ENCODE measurements around the gene GSG1L.

GRCh38 chr16:27781195-27781524, 282.4 kb downstream of the GSG1L start:
- TF ChIP-seq CTCF (IDR thresholded peaks at IDR 0.05; ENCODE audit: insufficient read depth, low read length) (no peak), POLR2AphosphoS5 (IDR thresholded peaks at IDR 0.05; ENCODE audit: low read depth) (no peak), GABPA (IDR thresholded peaks at IDR 0.05; ENCODE audit: low read depth) (no peak)
- TF ChIP-seq, protein P1, sequence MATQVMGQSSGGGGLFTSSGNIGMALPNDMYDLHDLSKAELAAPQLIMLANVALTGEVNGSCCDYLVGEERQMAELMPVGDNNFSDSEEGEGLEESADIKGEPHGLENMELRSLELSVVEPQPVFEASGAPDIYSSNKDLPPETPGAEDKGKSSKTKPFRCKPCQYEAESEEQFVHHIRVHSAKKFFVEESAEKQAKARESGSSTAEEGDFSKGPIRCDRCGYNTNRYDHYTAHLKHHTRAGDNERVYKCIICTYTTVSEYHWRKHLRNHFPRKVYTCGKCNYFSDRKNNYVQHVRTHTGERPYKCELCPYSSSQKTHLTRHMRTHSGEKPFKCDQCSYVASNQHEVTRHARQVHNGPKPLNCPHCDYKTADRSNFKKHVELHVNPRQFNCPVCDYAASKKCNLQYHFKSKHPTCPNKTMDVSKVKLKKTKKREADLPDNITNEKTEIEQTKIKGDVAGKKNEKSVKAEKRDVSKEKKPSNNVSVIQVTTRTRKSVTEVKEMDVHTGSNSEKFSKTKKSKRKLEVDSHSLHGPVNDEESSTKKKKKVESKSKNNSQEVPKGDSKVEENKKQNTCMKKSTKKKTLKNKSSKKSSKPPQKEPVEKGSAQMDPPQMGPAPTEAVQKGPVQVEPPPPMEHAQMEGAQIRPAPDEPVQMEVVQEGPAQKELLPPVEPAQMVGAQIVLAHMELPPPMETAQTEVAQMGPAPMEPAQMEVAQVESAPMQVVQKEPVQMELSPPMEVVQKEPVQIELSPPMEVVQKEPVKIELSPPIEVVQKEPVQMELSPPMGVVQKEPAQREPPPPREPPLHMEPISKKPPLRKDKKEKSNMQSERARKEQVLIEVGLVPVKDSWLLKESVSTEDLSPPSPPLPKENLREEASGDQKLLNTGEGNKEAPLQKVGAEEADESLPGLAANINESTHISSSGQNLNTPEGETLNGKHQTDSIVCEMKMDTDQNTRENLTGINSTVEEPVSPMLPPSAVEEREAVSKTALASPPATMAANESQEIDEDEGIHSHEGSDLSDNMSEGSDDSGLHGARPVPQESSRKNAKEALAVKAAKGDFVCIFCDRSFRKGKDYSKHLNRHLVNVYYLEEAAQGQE (IDR thresholded peaks at IDR 0.05; ENCODE audit: insufficient replicate concordance, low read depth): no peak

Data from HL-60 (cell line).